HEK293 (cell line): ENCODE data around the gene TATDN2.

Source experiments
- ATF2 ChIP-seq: fragments of 450-650 bp; formaldehyde crosslinking; IDR thresholded peaks from 2 replicates; pipeline ENCODE4 v1.5.1; 2016; ENCODE audit warnings: missing biosample characterization, missing genetic modification characterization, low read depth
- GLI2 ChIP-seq: fragments of 450-650 bp; formaldehyde crosslinking; IDR thresholded peaks from 2 replicates; pipeline ENCODE4; 2017; ENCODE audit warnings: missing biosample characterization, missing genetic modification characterization, low read depth, borderline replicate concordance
- GLIS2 ChIP-seq: fragments of 450-650 bp; formaldehyde crosslinking; IDR thresholded peaks from 2 replicates; pipeline ENCODE4 v1.5.1; 2016; ENCODE audit warnings: missing biosample characterization, missing genetic modification characterization
- HOXC10 ChIP-seq: sonication (generic); formaldehyde crosslinking; IDR thresholded peaks from 2 replicates; pipeline ENCODE4 v1.8.1; 2023; ENCODE audit warnings: mild to moderate bottlenecking, missing genetic modification reagents
- KLF16 ChIP-seq: fragments of 450-650 bp; formaldehyde crosslinking; IDR thresholded peaks from 2 replicates; pipeline ENCODE4 v1.5.1; 2017; ENCODE audit warnings: missing biosample characterization, missing genetic modification characterization
- PATZ1 ChIP-seq: fragments of 450-650 bp; formaldehyde crosslinking; IDR thresholded peaks from 2 replicates; pipeline ENCODE4 v1.5.1; 2016; ENCODE audit warnings: missing biosample characterization, missing genetic modification characterization
- PBX3 ChIP-seq: sonication (generic); formaldehyde crosslinking; IDR thresholded peaks from 2 replicates; pipeline ENCODE4 v1.8.1; 2022; ENCODE audit warnings: mild to moderate bottlenecking, moderate library complexity, missing genetic modification reagents
- TCF7L2 ChIP-seq: IDR thresholded peaks from 2 replicates; pipeline ENCODE4 v1.6.1; 2011; ENCODE audit warnings: low read depth, mild to moderate bottlenecking, inconsistent platforms, low read length, moderate library complexity, borderline replicate concordance
- TRIM28 ChIP-seq: IDR thresholded peaks from 2 replicates; pipeline ENCODE4 v1.6.1; 2011; ENCODE audit warnings: low read length, control low read depth, borderline replicate concordance
- TSHZ1 ChIP-seq: fragments of 450-650 bp; formaldehyde crosslinking; IDR thresholded peaks from 2 replicates; pipeline ENCODE4 v1.5.1; 2016; ENCODE audit warnings: missing biosample characterization, missing genetic modification characterization, borderline replicate concordance
- YY2 ChIP-seq: fragments of 450-650 bp; formaldehyde crosslinking; IDR thresholded peaks from 2 replicates; pipeline ENCODE4 v1.5.1; 2016; ENCODE audit warnings: missing biosample characterization, missing genetic modification characterization
- ZBTB1 ChIP-seq: fragments of 450-650 bp; formaldehyde crosslinking; IDR thresholded peaks from 2 replicates; pipeline ENCODE4 v1.5.1; 2016; ENCODE audit warnings: missing biosample characterization, missing genetic modification characterization
- ZFP41 ChIP-seq: fragments of 450-650 bp; formaldehyde crosslinking; IDR thresholded peaks from 2 replicates; pipeline ENCODE4 v1.5.1; 2016; ENCODE audit warnings: missing biosample characterization, missing genetic modification characterization, borderline replicate concordance
- ZNF146 ChIP-seq: fragments of 450-650 bp; formaldehyde crosslinking; IDR thresholded peaks from 2 replicates; pipeline ENCODE4 v1.5.1; 2016; ENCODE audit warnings: missing biosample characterization, missing genetic modification characterization
- ZNF157 ChIP-seq: fragments of 450-650 bp; formaldehyde crosslinking; IDR thresholded peaks from 2 replicates; pipeline ENCODE4 v1.5.1; 2016; ENCODE audit warnings: missing biosample characterization, missing genetic modification characterization
- ZNF19 ChIP-seq: fragments of 450-650 bp; formaldehyde crosslinking; IDR thresholded peaks from 2 replicates; pipeline ENCODE4; 2016; ENCODE audit warnings: missing biosample characterization, missing genetic modification characterization, low read depth
- ZNF202 ChIP-seq: fragments of 450-650 bp; formaldehyde crosslinking; IDR thresholded peaks from 2 replicates; pipeline ENCODE4 v1.5.1; 2016; ENCODE audit warnings: missing biosample characterization, missing genetic modification characterization, borderline replicate concordance
- ZNF239 ChIP-seq: fragments of 450-650 bp; formaldehyde crosslinking; IDR thresholded peaks from 2 replicates; pipeline ENCODE4 v1.5.1; 2016; ENCODE audit warnings: missing biosample characterization, missing genetic modification characterization
- ZNF311 ChIP-seq: fragments of 450-650 bp; formaldehyde crosslinking; IDR thresholded peaks from 2 replicates; pipeline ENCODE4 v1.5.1; 2017; ENCODE audit warnings: missing biosample characterization, missing genetic modification characterization, borderline replicate concordance
- ZNF350 ChIP-seq: fragments of 450-650 bp; formaldehyde crosslinking; IDR thresholded peaks from 2 replicates; pipeline ENCODE4 v1.5.0; 2017; ENCODE audit warnings: missing biosample characterization, mild to moderate bottlenecking, missing genetic modification characterization
- ZNF37A ChIP-seq: fragments of 450-650 bp; IDR thresholded peaks from 2 replicates; pipeline ENCODE4 v1.5.1; 2018; ENCODE audit warnings: missing biosample characterization, missing genetic modification characterization
- ZNF394 ChIP-seq: fragments of 450-650 bp; formaldehyde crosslinking; IDR thresholded peaks from 2 replicates; pipeline ENCODE4 v1.5.1; 2016; ENCODE audit warnings: missing biosample characterization, missing genetic modification characterization, mild to moderate bottlenecking, moderate library complexity, borderline replicate concordance
- ZNF518A ChIP-seq: fragments of 450-650 bp; formaldehyde crosslinking; conservative IDR thresholded peaks from 2 replicates; pipeline ENCODE4 v1.5.1; 2016; ENCODE audit warnings: low read depth, missing biosample characterization, missing genetic modification characterization
- ZNF558 ChIP-seq: fragments of 450-650 bp; formaldehyde crosslinking; IDR thresholded peaks from 2 replicates; pipeline ENCODE4 v1.5.1; 2016; ENCODE audit warnings: missing biosample characterization, missing genetic modification characterization
- ZNF624 ChIP-seq: fragments of 450-650 bp; formaldehyde crosslinking; IDR thresholded peaks from 2 replicates; pipeline ENCODE4 v1.5.1; 2017; ENCODE audit warnings: missing biosample characterization, missing genetic modification characterization
- ZNF660 ChIP-seq: fragments of 450-650 bp; IDR thresholded peaks from 2 replicates; pipeline ENCODE4 v1.5.1; 2018; ENCODE audit warnings: missing biosample characterization, mild to moderate bottlenecking, missing genetic modification characterization
- ZNF768 ChIP-seq: fragments of 450-650 bp; formaldehyde crosslinking; IDR thresholded peaks from 2 replicates; pipeline ENCODE4 v1.5.1; 2018; ENCODE audit warnings: missing biosample characterization, mild to moderate bottlenecking, missing genetic modification characterization

Gene TATDN2

GRCh38 chr3:10248184-10248983, at the start of gene TATDN2 (continued):
- TF ChIP-seq ZNF518A (no peak), GLIS2 (no peak), ZNF660 (tag by site-specific recombination) (peak; percentile 66; the same call in 1 of the 2 replicates), ZNF394 (peak; percentile 57), ZNF624 (tag by site-specific recombination) (no peak), TSHZ1 (tag by site-specific recombination) (no peak), ZBTB1 (tag by site-specific recombination) (no peak), YY2 (tag by site-specific recombination) (no peak), PATZ1 (tag by site-specific recombination) (no peak), TCF7L2 (no peak), ZNF157 (tag by site-specific recombination) (no peak), ZNF37A (tag by site-specific recombination) (peak; percentile 70), HOXC10 (CRISPR knock-in tag) (no peak), ATF2 (no peak), ZFP41 (tag by site-specific recombination) (no peak), PBX3 (CRISPR knock-in tag) (0 out of 2 replicates have a peak, but pooled peaks have one; percentile 55), ZNF202 (tag by site-specific recombination) (no peak), TRIM28 (no peak), KLF16 (tag by site-specific recombination) (no peak), ZNF239 (tag by site-specific recombination) (no peak), ZNF768 (no peak), GLI2 (tag by site-specific recombination) (no peak), ZNF350 (no peak), ZNF146 (tag by site-specific recombination) (no peak), ZNF558 (tag by site-specific recombination) (no peak), ZNF19 (tag by site-specific recombination) (no peak), ZNF311 (tag by site-specific recombination) (no peak)
